Activated naive CD4-positive, alpha-beta T cell treated with anti-CD3 and anti-CD28 coated beads, Interleukin-2, amount 50 U/mL, for 72 hours (primary cell): ENCODE results near the gene XAGE1B. TPM values are rescaled to one million over a fixed set of nuclear protein-coding genes. Genes with fewer than 3 reads are reported as not detected.
"Not testable (repeated sequence)": the region's sequence is repeated elsewhere in the genome, so short reads cannot be mapped to it uniquely, and the experiment has no call there.

ENCODE experiments used
- ATAC-seq, 2 donors: fragments of 150-1000 bp; cut with Tn5 transposase; 2 replicates each; pipeline ENCODE4 v1.10.0; 2021; ENCODE audit warnings: mild to moderate bottlenecking in 2 of 2, moderate library complexity in 2 of 2
- DNase-seq, 2 donors: peaks; one replicate each; pipeline ENCODE4 v3.0.0; 2021 to 2022; ENCODE audit warnings: low spot score in 2 of 2
- H3K27ac Mint-ChIP-seq, 2 donors: one replicate each; pipeline ENCODE4 v1.8.0; 2022; ENCODE audit warnings: mild to moderate bottlenecking in 2 of 2, mixed read lengths in 2 of 2
- H3K36me3 Mint-ChIP-seq, 2 donors: one replicate each; pipeline ENCODE4 v1.8.0; 2022; ENCODE audit warnings: mixed read lengths in 2 of 2
- H3K9me3 Mint-ChIP-seq, 2 donors: one replicate each; pipeline ENCODE4 v1.8.0; 2022; ENCODE audit warnings: mixed read lengths in 2 of 2
- total RNA-seq, 2 donors: library from RNA; stranded (reverse); gene quantifications; one replicate each; pipeline ENCODE4 v1.2.3, GENCODE V29; 2022

The XAGE1B gene
- total RNA-seq, 2 donors from 2014 or later = not detected

- H3K36me3 Mint-ChIP-seq, H3K9me3 Mint-ChIP-seq, H3K27ac Mint-ChIP-seq, ATAC-seq, DNase-seq: not testable (repeated sequence)
Observed at GRCh38 chrX:52495545-52496418, 21.1 kb downstream of the XAGE1B start, which contains the start of gene XAGE1A. Gene XAGE1A, plus strand, starts transcription at chrX:52495808. Its CDS starts 1,554 bp downstream, at chrX:52497362.

GRCh38 chrX:52471301-52471700 is 45.6 kb downstream of the XAGE1B start:
- not testable (repeated sequence) for H3K27ac Mint-ChIP-seq, H3K9me3 Mint-ChIP-seq, DNase-seq, H3K36me3 Mint-ChIP-seq, ATAC-seq

Other genes with a start within 250 kb of the XAGE1B start
- not detected for gene XAGE2, start 148.0 kb downstream of the XAGE1B start, total RNA-seq
- gene XAGE1A, start 21.3 kb downstream of the XAGE1B start, total RNA-seq = not detected
- gene SSX7, start 137.8 kb upstream of the XAGE1B start, total RNA-seq = not detected
- not detected for gene SSX2, start 190.1 kb upstream of the XAGE1B start, total RNA-seq
- gene SSX2B, start 234.2 kb upstream of the XAGE1B start, total RNA-seq = not detected